Heart right ventricle (tissue), 16 donors: Measurements from ENCODE around the gene DAZL. TPM values are rescaled to one million over a fixed set of nuclear protein-coding genes. Genes with fewer than 3 reads are reported as not detected.

Source experiments
- ATAC-seq, 8 donors: fragments of 200-7000 bp; cut with Tn5 transposase; one replicate each; pipeline ENCODE4 v1.9.1; 2020; ENCODE audit warnings: mild to moderate bottlenecking in 8 of 8, moderate library complexity in 8 of 8, moderate number of reproducible peaks in 1 of 8
- DNase-seq, 2 donors: peaks; one replicate each; pipeline ENCODE4 v3.0.0-alpha.2; 2020
- H3K27ac ChIP-seq, 10 donors: fragments of 200-600 bp; sonication (generic) in 2 of 10; one replicate each; pipeline versions ENCODE4 v1.5.0 to v1.8.0; 2020 to 2022; ENCODE audit warnings: mild to moderate bottlenecking in 3 of 10
- H3K27me3 ChIP-seq, 7 donors: fragments of 200-600 bp; one replicate each; pipeline ENCODE4 v1.8.0; 2021 to 2022; ENCODE audit warnings: mild to moderate bottlenecking in 2 of 7
- H3K36me3 ChIP-seq, 9 donors: fragments of 200-600 bp; sonication (generic) in 1 of 9; one replicate each; pipeline versions ENCODE4 v1.5.0 to v1.8.0; 2020 to 2022; ENCODE audit warnings: mild to moderate bottlenecking in 2 of 9
- H3K4me1 ChIP-seq, 9 donors: fragments of 200-600 bp; sonication (generic) in 1 of 9; one replicate each; pipeline versions ENCODE4 v1.5.0 to v1.8.0; 2020 to 2022; ENCODE audit warnings: mild to moderate bottlenecking in 4 of 9
- H3K4me3 ChIP-seq, 10 donors: fragments of 200-600 bp; sonication (generic) in 2 of 10; one replicate each; pipeline versions ENCODE4 v1.5.0 to v1.8.0; 2020 to 2022; ENCODE audit warnings: mild to moderate bottlenecking in 7 of 10, moderate library complexity in 2 of 10
- H3K9me3 ChIP-seq, 11 donors: fragments of 200-600 bp in 10 of 11; sonication (generic) in 2 of 11; one replicate each; pipeline versions ENCODE4 v1.5.0 to v1.8.0; 2013 to 2022; ENCODE audit warnings: mild to moderate bottlenecking in 2 of 11, control low read depth in 1 of 11, moderate library complexity in 1 of 11
- WGBS, 2 donors: extraction: QIAGEN DNeasy Blood & Tissue Kit; methylation state at CpG; one replicate each; pipeline ENCODE4 v1.1.7; 2013; ENCODE audit warnings: inconsistent platforms in 1 of 2; 5-methylcytosine and 5-hydroxymethylcytosine counted together
- intact Hi-C, 10 donors: fragments of 100-400 bp; cut with DNase I; formaldehyde crosslinking; loops; one replicate each; pipeline versions ENCODE4 v1.11.1 to v1.14.2; 2022
- polyA plus RNA-seq, 2 donors: library from polyadenylated mRNA; stranded (reverse); fragments of 200-250 nt; gene quantifications; one replicate each; pipeline ENCODE4 v1.2.3, GENCODE V29; 2013
- total RNA-seq, 10 donors: library from RNA; stranded (reverse); fragmentation: NEBNext Ultra II Directional in 3 of 10; extraction: Animal tissue kit (Norgen Biotek cat#: 25700) in 3 of 10; gene quantifications; one replicate each; pipeline versions ENCODE4 v1.2.1 to v1.2.4, GENCODE V29; 2021 to 2023
- TF ChIP-seq, protein P1 (sequence below), 9 donors: fragments of 200-600 bp; sonication (generic) in 2 of 9; IDR thresholded peaks; one replicate each; pipeline versions ENCODE4 v1.5.0 to v1.8.0; 2021 to 2022; ENCODE audit warnings: antibody characterized with exemption in 9 of 9, mild to moderate bottlenecking in 5 of 9, moderate library complexity in 1 of 9
- donor health status: Arrhythmogenic right ventricular cardiomyopathy.
- donor health status: ischemic (EF 13 %, LVEDD 7.1; RV severe dilation, severe dysfunction).
- donor health status: healthy with polysubstance abuse.
- donor health status: DM: no; HTN: yes; CAD: no.
- donor health status: DM: no; HTN: no; CAD: no.
- donor health status: ischemic (EF 25% LVEDD 6.9; RV normal size, moderate dysfunction).
- donor health status: ischemic (EF 25% LVEDD 5.7; RV mildly dilated, moderate dysfunction).
- donor health status: healthy.
- donor health status: DM: yes; HTN: yes; CAD: no.
- donor health status: Ischemic cardiomyopathy.
- donor health status: ischemic (EF 35%, LVEDD 5.7; RV mildly dilated, moderate dysfunction).
- donor health status: nonischemic (EF 11% LVEDD 7.7; RV severe dilation, severe dysfunction).
- donor health status: DM: yes; HTN: yes; CAD: no.
- donor health status: PGD.
- donor health status: ischemic (EF 29% LVEDD 5.4; RV normal size, mild dysfunction).
- donor health status: nonischemic (EF 23%, LVEDD 6.1; RV moderate dilation, normal function).

DAZL gene
- total and polyA plus RNA-seq, 12 donors = not detected

DNA sequence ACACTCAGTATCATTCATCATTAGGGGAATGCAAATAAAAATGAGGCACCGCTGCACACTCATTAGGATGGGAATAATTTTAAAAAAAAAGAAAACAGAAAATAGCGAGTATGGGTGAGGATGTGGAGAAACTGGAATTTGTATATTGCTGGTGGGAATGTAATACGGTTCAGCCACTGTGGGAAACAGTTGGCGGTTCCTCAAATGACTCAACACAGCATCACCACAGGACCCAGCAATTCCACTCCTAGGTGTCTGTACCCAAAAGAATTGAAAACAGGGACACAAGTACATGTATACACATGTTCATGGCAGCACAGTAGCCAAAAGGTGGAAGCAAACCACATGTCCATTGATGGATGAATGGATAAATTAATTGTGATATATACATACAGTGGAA, 56.5 kb downstream of the DAZL start:
- Histone ChIP-seq H3K9me3 (peaks cover 0 to 4% (median 0%) of the 10 kb centered on the region in 11 donors), H3K27me3 (no peaks in the 10 kb centered on the region), H3K4me3 (no peak overlapping the region), H3K27ac (peak overlapping the region in 2 of 10 donors; percentile 84 to 92), H3K4me1 (peaks cover 4 to 53% (median 22%) of the 10 kb centered on the region in 9 donors), H3K36me3 (no peaks in the 10 kb centered on the region)
- ATAC-seq (no peak), DNase-seq (no peak)
- TF ChIP-seq, protein P1, sequence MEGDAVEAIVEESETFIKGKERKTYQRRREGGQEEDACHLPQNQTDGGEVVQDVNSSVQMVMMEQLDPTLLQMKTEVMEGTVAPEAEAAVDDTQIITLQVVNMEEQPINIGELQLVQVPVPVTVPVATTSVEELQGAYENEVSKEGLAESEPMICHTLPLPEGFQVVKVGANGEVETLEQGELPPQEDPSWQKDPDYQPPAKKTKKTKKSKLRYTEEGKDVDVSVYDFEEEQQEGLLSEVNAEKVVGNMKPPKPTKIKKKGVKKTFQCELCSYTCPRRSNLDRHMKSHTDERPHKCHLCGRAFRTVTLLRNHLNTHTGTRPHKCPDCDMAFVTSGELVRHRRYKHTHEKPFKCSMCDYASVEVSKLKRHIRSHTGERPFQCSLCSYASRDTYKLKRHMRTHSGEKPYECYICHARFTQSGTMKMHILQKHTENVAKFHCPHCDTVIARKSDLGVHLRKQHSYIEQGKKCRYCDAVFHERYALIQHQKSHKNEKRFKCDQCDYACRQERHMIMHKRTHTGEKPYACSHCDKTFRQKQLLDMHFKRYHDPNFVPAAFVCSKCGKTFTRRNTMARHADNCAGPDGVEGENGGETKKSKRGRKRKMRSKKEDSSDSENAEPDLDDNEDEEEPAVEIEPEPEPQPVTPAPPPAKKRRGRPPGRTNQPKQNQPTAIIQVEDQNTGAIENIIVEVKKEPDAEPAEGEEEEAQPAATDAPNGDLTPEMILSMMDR (IDR thresholded peaks at IDR 0.05) = no peak
- intact Hi-C loops = loop anchor here in 4 of 10 donors (2.0 to 10.0 kb wide), 4 partner anchors 258 to 494 kb away; partner anchors contain the start of gene OXNAD1 (in 1 of the 4)
- WGBS, 2 donors = 91 to 92% methylated on average over 4 of the region's 4 CpGs

DNA sequence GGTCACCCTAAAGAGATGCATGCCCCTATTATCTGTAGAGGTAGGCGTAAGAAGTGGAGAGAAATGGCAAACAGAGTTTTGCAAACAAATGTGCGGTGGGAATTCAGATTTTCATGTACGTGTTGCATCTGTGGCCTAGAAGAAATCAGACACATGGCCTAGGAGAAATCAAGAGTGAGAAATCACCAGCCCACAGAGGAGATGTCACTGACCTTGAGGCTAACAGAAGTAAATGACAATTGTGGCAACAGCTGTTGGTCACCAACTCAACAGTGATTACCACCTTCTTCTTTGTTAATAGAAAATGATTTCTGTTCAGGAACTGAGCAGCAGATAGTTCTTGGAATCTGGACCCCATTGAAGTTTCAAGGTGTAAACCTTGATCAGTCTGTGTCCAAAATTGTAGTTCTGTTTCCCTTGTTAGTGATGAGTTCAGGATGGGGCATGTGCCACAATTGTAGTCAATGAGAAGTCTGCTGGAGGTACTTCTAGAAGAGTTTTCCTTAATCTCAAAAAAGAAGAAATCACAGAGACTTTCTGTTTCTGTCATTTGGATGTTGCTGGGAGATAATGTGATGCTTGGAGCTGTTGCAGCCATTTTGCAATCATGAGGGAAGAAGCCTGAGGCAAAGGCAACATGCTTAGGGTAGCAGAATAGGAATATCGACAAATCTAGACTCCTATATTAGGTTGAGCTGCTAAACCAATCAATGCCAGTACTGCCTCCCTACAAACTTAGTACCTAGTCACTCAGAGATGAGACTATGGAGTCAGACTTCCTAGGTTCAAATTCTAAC, 57.5 kb downstream of the DAZL start:
- Histone ChIP-seq H3K4me3 (no peak overlapping the region), H3K27me3 (no peaks in the 10 kb centered on the region), H3K4me1 (peaks cover 4 to 63% (median 28%) of the 10 kb centered on the region in 9 donors), H3K36me3 (no peaks in the 10 kb centered on the region), H3K27ac (peak overlapping the region; percentile 33 to 92 (median 78)), H3K9me3 (peaks cover 0 to 4% (median 0%) of the 10 kb centered on the region in 11 donors)
- ATAC-seq (no peak), DNase-seq (no peak)
- TF ChIP-seq, protein P1 (IDR thresholded peaks at IDR 0.05) = no peak
- 93% methylated on average over 4 of the region's 4 CpGs for WGBS, 2 donors
- intact Hi-C loops = loop anchor here in 4 of 10 donors (2.0 to 10.0 kb wide), 5 partner anchors 35 to 493 kb away; partner anchors contain the start of genes OXNAD1 (in 1 of the 4) and RFTN1 (in 1 of the 4)

DNA sequence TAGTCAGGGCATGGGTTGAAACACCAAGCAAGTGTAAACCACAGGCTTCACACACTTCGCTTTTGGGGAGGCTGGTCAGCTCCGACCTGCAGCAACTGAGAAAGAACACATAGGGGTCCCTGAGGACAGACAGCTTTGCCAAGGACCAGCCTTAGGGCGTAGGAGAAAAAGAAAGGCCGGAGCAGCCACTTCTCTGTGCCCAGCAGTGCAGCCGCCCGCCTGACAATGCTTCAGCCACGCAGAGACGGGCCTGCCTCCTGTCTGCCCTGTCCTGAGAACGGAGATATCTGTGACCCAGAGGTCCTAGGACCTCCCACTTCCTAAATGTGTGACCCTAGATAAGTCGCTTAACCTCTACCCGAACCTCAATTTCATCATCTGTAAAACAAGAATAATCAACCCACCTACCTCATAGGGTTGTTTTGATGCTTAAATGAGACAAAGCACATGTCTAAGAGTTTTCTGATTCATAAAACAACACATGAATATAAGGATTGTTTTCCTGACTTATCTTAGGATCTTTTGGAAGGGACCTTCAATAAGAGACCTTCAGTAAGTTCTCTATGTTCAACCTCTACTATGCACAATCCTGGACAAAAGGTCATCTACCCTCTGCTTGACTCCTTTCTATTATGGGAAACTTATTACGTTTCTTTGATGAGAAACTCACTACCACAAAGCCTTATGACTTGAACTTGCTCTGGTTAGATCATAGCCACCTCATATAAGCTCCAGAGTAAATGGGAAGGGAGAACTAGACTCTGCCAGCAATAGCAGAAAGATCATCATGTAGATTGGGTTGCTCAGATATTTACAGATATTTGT, 58.8 kb downstream of the DAZL start:
- no peak overlapping the region for H3K4me3 ChIP-seq
- intact Hi-C loops = loop anchor here in 3 of 10 donors (2.0 to 10.0 kb wide), 4 partner anchors 34 to 492 kb away; partner anchors contain the start of genes OXNAD1 (in 1 of the 3) and RFTN1 (in 1 of the 3)
- no peaks in the 10 kb centered on the region for H3K36me3 ChIP-seq
- WGBS, 2 donors = 59 to 74% methylated on average over 12 of the region's 12 CpGs
- peaks cover 0 to 4% (median 0%) of the 10 kb centered on the region in 11 donors for H3K9me3 ChIP-seq
- H3K4me1 ChIP-seq = peaks cover 4 to 68% (median 28%) of the 10 kb centered on the region in 9 donors
- TF ChIP-seq, protein P1 (IDR thresholded peaks at IDR 0.05) = no peak
- ATAC-seq (peak; percentile 45 to 94 (median 78)), DNase-seq (peak in 1 of 2 donors; percentile 33)
- H3K27me3 ChIP-seq = no peaks in the 10 kb centered on the region
- H3K27ac ChIP-seq = peak overlapping the region; percentile 72 to 92 (median 80)
